ENCODE data around the gene MUS81.

The MUS81 gene

GRCh38 chr11:65895482-65895981 lies 35.3 kb downstream of the MUS81 start:
- no peak for DNase-seq

GRCh38 chr11:65896034-65896999 lies 36.1 kb downstream of the MUS81 start:
- no peak for DNase-seq

GRCh38 chr11:65897020-65897471 lies 36.8 kb downstream of the MUS81 start:
- DNase-seq: no peak

- no peak for DNase-seq
Measured at GRCh38 chr11:65898656-65899355, 38.6 kb downstream of the MUS81 start.

- peak; percentile 86 for DNase-seq
Measured at GRCh38 chr11:65899356-65900124, 39.3 kb downstream of the MUS81 start.

GRCh38 chr11:65900125-65900898 lies 40.1 kb downstream of the MUS81 start, which contains the start of gene FOSL1:
TSS of gene FOSL1 (minus strand) at chr11:65900388. CDS start at chr11:65900339, 49 bp downstream.
- peak; percentile 97 for DNase-seq

- no peak for DNase-seq
Measured at GRCh38 chr11:65900899-65901180, 40.6 kb downstream of the MUS81 start.

GRCh38 chr11:65903068-65903481 lies 42.8 kb downstream of the MUS81 start:
- DNase-seq: peak; percentile 96

GRCh38 chr11:65903715-65904114 lies 43.5 kb downstream of the MUS81 start:
- no peak for DNase-seq

GRCh38 chr11:65906602-65907001 lies 46.4 kb downstream of the MUS81 start:
- peak; percentile 54 for DNase-seq

GRCh38 chr11:65907878-65908277 lies 47.6 kb downstream of the MUS81 start:
- DNase-seq: no peak

- DNase-seq: peak; percentile 96
Measured at GRCh38 chr11:65911682-65912568, 51.7 kb downstream of the MUS81 start.

GRCh38 chr11:65912845-65913244 lies 52.6 kb downstream of the MUS81 start:
- DNase-seq: peak; percentile 72

GRCh38 chr11:65915101-65915820 lies 55.0 kb downstream of the MUS81 start:
- DNase-seq: no peak

GRCh38 chr11:65915821-65916251 lies 55.6 kb downstream of the MUS81 start:
- DNase-seq: peak; percentile 99

All from fibroblast of skin of right biceps (primary cell).